Loucy (cell line): ENCODE results near the gene CUL9.

Experiments used
- CTCF ChIP-seq: fragments of 200-600 bp; sonication (generic); conservative IDR thresholded peaks from 2 replicates; pipeline ENCODE4 v1.5.1; 2014; ENCODE audit warnings: mild to moderate bottlenecking, antibody characterized with exemption, low read length
- EZH2phosphoT487 ChIP-seq: fragments of 200-600 bp; IDR thresholded peaks from 2 replicates; pipeline ENCODE4 v1.6.1; 2018; ENCODE audit warnings: antibody characterized with exemption, mild to moderate bottlenecking, moderate library complexity, borderline replicate concordance

GRCh38 chr6:43199912-43200311, 17.9 kb downstream of the CUL9 start:
- TF ChIP-seq CTCF (no peak), EZH2phosphoT487 (no peak)
